Hair follicle dermal papilla cell (primary cell): ENCODE results near the gene IL1A. TPM values are rescaled to one million over a fixed set of nuclear protein-coding genes. Genes with fewer than 3 reads are reported as not detected.

Experiments
- total RNA-seq: library from RNA; depleted of rRNA; stranded (reverse); fragments of >200 nt; gene quantifications from 2 replicates; pipeline ENCODE4 v1.2.3, GENCODE V29; 2012

Gene IL1A, protein sequence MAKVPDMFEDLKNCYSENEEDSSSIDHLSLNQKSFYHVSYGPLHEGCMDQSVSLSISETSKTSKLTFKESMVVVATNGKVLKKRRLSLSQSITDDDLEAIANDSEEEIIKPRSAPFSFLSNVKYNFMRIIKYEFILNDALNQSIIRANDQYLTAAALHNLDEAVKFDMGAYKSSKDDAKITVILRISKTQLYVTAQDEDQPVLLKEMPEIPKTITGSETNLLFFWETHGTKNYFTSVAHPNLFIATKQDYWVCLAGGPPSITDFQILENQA
- 0.49 TPM in 1 of 2 replicates, not detected in the other for total RNA-seq

DNA sequence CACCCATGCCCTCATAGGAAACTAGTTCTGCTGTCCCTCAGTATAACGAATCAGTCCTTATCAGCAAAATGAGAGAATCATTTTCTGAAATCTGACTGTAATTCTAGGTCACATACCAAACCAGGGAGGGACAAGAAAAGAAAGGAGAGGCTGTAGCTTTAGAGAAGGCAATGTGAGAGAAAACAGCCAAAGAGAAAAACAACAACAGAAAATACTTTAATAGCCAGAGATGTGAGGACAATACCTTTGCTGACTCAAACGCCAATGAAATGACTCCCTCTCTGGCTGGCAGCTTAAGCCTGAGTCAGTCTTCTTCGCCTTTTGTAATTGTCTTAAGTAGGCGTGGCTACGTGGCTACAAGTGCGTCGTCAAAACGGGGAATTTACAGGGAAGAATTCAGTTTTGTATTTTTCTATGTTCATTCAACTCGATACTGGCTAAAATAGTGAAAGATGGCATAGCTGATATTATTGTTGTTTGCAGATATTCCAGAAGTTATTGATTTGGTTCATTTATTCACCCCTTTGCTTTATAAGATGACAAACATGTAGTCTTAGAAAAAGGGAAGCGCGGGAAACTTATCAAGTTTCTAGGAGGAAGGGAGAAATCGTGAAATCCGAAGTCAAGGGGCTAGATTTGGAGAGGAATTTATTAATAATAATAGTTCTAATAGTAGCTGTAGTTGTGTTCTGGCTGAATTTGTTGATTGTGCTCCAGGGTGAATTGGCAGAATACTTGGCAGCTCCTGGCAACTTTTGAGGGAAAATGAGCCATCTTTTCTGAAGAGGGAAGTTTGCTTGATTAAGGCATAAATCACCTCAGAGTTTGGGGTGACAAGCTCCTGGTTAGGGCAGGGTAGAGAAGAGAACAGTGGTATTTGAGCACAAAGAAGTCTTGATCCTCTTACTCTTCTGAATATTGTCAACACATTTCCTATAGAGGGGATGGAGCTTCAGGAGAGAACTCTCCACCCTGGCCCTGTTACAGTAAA is at the start of gene IL1A:
IL1A (minus strand) TSS at position 295 of the 991 bp plus-strand sequence. CDS start 723 bp downstream, outside the sequence.

DNA sequence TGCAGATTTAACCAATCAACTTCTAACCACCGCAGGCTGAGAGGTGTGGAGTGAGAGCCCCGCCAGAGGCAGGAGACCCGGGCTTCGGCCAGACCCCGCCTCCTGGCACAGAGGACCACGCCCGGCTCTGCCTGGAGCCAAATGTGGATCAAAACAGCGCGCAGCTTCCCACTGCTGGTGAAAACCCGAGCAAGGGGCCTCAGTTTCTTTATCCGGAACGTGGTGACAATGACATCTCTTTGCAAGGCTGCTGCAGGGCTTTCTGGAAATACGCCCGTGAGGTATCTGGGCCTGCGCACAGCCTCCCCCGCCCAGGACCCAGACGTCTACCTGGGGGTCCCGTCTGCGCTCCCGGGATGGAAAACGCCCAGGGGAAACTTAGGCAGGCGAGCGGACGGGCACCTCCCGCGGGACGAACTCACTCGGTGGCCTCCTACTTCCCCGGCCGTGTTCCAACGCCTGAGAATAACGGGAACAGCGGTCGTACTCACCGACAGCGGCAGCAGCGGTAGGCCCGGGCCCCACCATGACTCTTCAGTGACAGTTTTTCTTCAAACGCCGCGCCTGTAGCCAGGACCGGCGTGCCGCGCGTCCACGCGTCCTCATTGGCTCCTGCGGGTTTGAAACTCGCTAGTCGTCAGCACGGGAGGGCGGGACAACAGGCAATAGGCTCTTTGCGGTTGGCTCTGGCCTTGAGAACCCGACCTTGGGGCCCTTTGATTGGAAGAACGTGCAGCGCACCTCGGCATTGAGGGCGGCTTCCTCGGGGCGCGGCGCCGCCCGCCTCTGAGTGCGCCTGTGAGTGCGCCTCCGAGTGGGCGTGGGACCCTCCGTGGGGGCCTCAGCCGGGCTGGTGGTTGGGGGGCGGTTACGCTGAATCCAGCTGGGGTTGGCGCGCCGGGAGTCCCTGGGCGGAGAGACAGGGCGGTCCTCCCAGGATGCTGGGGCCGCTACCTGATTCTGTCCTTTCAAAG is 19.9 kb downstream of the IL1A start, which contains the start of gene CKAP2L:
CKAP2L (minus strand) TSS at position 539 of the 974 bp plus-strand sequence; CDS start at position 528, 11 bp downstream.

Other genes with a start within 250 kb of the IL1A start
- 12.0 and 19.6 TPM in 2 replicates for gene POLR1B, start 242.0 kb downstream of the IL1A start, total RNA-seq
- gene CHCHD5, start 199.9 kb downstream of the IL1A start, total RNA-seq = 7.1 and 10.7 TPM in 2 replicates
- 46.4 and 51.0 TPM in 2 replicates for gene SLC20A1, start 138.6 kb downstream of the IL1A start, total RNA-seq
- not detected in 2 replicates for gene NT5DC4, start 63.5 kb downstream of the IL1A start, total RNA-seq
- 1.1 and 3.0 TPM in 2 replicates for gene CKAP2L, start 19.9 kb downstream of the IL1A start, total RNA-seq
- gene IL1B, start 52.3 kb upstream of the IL1A start, total RNA-seq = 0.36 and 0.97 TPM in 2 replicates
- not detected in 2 replicates for gene IL37, start 126.7 kb upstream of the IL1A start, total RNA-seq
- gene IL36G, start 193.5 kb upstream of the IL1A start, total RNA-seq = not detected in 2 replicates
- gene IL36A, start 221.0 kb upstream of the IL1A start, total RNA-seq = not detected in 2 replicates